Small intestine (tissue), 7 donors: Measurements from ENCODE around the gene NKG7. TPM values are rescaled to one million over a fixed set of nuclear protein-coding genes. Genes with fewer than 3 reads are reported as not detected.
"Not testable (repeated sequence)": the region's sequence is repeated elsewhere in the genome, so short reads cannot be mapped to it uniquely, and the experiment has no call there.

ENCODE experiments used
- DNase-seq, 2 donors: peaks; one replicate each; pipeline versions ENCODE4 v3.0.0 to v3.0.0-alpha.2; 2013
- FAIRE-seq: peaks from 2 replicates; lab custom pipeline; 2012; peaks lifted over from hg19 to GRCh38; lab: Jason Lieb, UNC
- H3K27ac ChIP-seq, 3 donors: one replicate each; pipeline ENCODE4 v1.5.1; 2013; ENCODE audit warnings: low read length in 2 of 3, mild to moderate bottlenecking in 2 of 3, control low read depth in 1 of 3, inconsistent platforms in 1 of 3, low read depth in 1 of 3, moderate library complexity in 1 of 3
- H3K27me3 ChIP-seq, 3 donors: one replicate each; pipeline ENCODE4 v1.6.1; 2013; ENCODE audit warnings: low read length in 3 of 3, inconsistent platforms in 1 of 3; ENCODE audit not compliant: control insufficient read depth in 3 of 3, insufficient read depth in 3 of 3
- H3K36me3 ChIP-seq, 3 donors: one replicate each; pipeline ENCODE4 v1.6.1; 2013; ENCODE audit warnings: low read length in 3 of 3, inconsistent platforms in 1 of 3, low read depth in 1 of 3, mild to moderate bottlenecking in 1 of 3, moderate library complexity in 1 of 3; ENCODE audit not compliant: control insufficient read depth in 3 of 3, insufficient read depth in 2 of 3
- H3K4me1 ChIP-seq, 3 donors: one replicate each; pipeline ENCODE4 v1.6.1; 2013; ENCODE audit warnings: low read length in 2 of 3, inconsistent platforms in 1 of 3, low read depth in 1 of 3, mild to moderate bottlenecking in 1 of 3, moderate library complexity in 1 of 3; ENCODE audit not compliant: control insufficient read depth in 3 of 3, insufficient read depth in 2 of 3
- H3K4me3 ChIP-seq, 3 donors: one replicate each; pipeline ENCODE4 v1.5.1; 2013; ENCODE audit warnings: low read length in 3 of 3, control low read depth in 1 of 3, inconsistent platforms in 1 of 3, low read depth in 1 of 3, mild to moderate bottlenecking in 1 of 3, moderate library complexity in 1 of 3
- H3K9me3 ChIP-seq, 2 donors: one replicate each; pipeline ENCODE4 v1.6.1; 2013; ENCODE audit warnings: low read depth in 1 of 2, low read length in 1 of 2; ENCODE audit not compliant: control insufficient read depth in 2 of 2, insufficient read depth in 1 of 2
- WGBS, 3 donors: extraction: QIAGEN DNeasy Blood & Tissue Kit; methylation state at CpG; one replicate each; pipeline ENCODE4 v1.1.7; 2013; 5-methylcytosine and 5-hydroxymethylcytosine counted together
- polyA plus RNA-seq, 4 donors: library from polyadenylated mRNA; stranded (reverse) in 3 of 4; unstranded in 1 of 4; fragments of 200-250 nt in 3 of 4; fragments of 120-200 nt in 1 of 4; gene quantifications; one replicate each; pipeline versions ENCODE4 v1.2.1 to v1.2.3, GENCODE V29; 2013
- donor health status: healthy with polysubstance abuse.
- donor health status: control.
- donor health status: control.
- donor health status: Bipolar disorder and iron deficiency.
- donor health status: healthy.

NKG7 gene
- polyA plus RNA-seq, 4 donors = 3.6 to 6.7 (median 5.5) TPM

DNA sequence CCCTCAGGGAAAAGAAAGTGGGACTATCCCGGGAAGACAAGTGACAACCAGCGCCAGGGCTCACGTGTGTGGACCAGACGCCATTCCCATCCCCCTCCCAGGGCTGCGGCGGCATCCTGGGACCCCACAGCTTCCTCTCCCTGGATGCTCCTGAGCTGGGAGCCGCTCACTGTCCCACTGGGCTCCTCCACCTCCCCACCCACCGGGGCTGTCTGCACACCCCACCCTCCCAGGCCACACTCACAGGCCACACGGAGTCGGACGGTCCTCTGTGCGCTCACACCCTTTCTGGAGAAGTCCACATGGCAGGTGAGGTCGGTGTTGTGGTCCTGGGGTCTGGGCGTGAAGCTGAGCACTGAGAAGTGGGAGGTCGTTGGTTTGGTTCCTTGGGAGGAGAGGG lies 44.0 kb upstream of the NKG7 start:
- H3K4me3 ChIP-seq, FAIRE-seq, H3K27ac ChIP-seq: not testable (repeated sequence)

DNA sequence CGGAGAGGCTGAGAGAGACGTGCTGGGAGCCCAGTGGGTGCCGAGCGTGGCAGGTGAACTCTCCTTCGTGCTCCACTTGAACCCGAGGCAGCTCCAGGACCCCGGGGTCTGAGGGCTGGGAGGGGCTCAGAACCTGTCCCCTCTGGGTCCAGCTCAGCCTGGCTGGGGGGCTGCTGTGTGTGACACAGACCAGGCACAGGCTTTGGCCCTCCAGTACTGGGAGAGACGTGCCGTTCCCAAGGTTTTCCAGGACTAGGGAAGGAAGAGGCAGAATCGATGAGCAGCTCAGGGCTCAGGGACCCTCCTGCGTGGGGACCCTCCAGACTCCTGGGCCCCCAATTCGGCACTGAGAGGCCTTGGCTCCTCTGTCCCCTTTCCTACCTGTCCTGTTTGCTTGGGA lies 42.7 kb upstream of the NKG7 start:
- WGBS, 3 donors = 79 to 86% (median 84%) methylated on average over 11 to 12 of the region's 12 CpGs
- Histone ChIP-seq H3K27ac (no peak overlapping the region), H3K36me3 (peaks cover 0 to 2% (median 0%) of the 10 kb centered on the region in 3 donors), H3K4me3 (no peak overlapping the region), H3K4me1 (no peaks in the 10 kb centered on the region), H3K9me3 (no peaks in the 10 kb centered on the region), H3K27me3 (peaks cover 0 to 1% (median 0%) of the 10 kb centered on the region in 3 donors)
- FAIRE-seq (no peak), DNase-seq (no peak)

More for the DNA sequence above, 44.0 kb upstream of the NKG7 start:
- not testable (repeated sequence) for H3K36me3 ChIP-seq, DNase-seq, H3K27me3 ChIP-seq, H3K9me3 ChIP-seq, H3K4me1 ChIP-seq
- 58 to 71% (median 65%) methylated on average over 12 to 15 of the region's 15 CpGs for WGBS, 3 donors

DNA sequence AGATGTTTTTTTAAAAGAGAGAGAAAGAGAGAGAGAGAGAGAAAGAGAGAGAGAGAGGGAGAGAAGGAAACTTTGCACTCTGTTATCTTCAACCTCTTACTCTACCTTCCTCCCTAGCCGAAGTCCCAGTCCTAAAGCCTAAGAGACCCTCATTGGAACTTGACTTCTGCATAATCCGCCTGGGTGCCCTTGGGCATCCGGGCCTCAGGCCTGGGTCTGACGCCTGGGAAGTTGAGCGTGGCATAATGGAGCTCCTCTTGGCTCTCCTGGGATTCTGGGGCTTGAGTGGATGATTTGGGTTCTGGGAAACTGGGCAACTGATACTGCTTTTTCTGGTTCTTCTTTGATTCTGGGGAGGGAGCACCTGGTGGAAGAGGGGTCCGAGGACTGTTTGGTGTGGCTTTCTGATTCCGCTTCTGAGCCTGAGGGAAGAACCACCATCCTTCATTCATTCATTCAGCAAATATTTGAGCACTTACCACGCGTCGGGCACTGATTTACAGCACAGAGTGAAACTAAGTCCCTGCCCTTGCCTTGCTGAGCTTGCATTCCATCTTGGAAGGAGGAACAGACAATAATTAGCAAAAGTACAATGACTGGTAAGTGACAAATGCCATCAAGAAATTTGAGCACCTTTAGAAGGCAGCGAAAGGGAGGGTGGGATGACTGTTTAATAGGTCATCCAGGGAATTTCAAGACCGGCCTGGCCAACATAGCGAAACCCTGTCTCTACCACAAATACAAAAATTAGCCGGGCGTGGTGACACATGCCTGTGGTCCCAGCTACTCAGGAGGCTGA lies 38.7 kb upstream of the NKG7 start:
- H3K27ac ChIP-seq = no peak overlapping the region
- 85 to 90% (median 87%) methylated on average over 15 of the region's 15 CpGs for WGBS, 3 donors
- no peaks in the 10 kb centered on the region for H3K9me3 ChIP-seq
- FAIRE-seq (no peak), DNase-seq (no peak)
- H3K4me1 ChIP-seq = no peaks in the 10 kb centered on the region
- H3K36me3 ChIP-seq = peaks cover 0 to 2% (median 0%) of the 10 kb centered on the region in 3 donors
- H3K27me3 ChIP-seq = no peaks in the 10 kb centered on the region
- H3K4me3 ChIP-seq = no peak overlapping the region

DNA sequence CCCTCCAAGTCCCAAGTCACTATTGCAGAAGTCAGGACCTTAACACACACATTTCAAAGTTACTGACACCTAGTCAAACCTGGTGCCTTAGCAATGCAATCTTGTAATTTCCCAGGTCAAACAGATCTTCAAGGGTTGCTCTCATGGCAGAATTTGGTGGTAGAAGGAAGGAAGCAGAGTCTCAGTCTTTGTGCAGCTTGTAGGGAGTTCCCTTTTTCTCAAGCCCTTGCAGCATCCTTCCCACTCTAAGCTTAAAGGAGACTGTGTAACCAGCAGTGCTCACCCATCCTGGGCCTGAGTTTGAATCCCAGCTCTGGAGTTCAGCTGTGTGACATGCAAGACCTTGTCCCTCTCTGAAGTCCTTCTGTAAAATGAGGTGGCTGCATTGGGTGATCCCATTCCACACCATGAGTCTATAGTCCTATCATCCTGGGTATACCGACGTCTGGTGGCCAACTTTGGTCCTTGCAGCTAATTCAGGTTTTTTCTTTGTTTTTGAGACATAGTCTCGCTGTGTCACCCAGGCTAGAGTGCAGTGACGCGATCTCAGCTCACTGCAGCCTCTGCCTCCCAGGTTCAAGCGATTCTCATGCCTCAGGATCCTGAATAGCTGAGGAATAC lies 35.2 kb upstream of the NKG7 start:
- Histone ChIP-seq H3K27me3 (no peaks in the 10 kb centered on the region), H3K4me1 (no peaks in the 10 kb centered on the region), H3K27ac (no peak overlapping the region), H3K9me3 (peaks cover 2 to 16% of the 10 kb centered on the region in 2 donors), H3K4me3 (no peak overlapping the region), H3K36me3 (peaks cover 0 to 8% (median 0%) of the 10 kb centered on the region in 3 donors)
- DNase-seq = peak; percentile 59 to 62
- WGBS, 3 donors = 21 to 34% (median 21%) methylated on average over 6 of the region's 6 CpGs
- no peak for FAIRE-seq

DNA sequence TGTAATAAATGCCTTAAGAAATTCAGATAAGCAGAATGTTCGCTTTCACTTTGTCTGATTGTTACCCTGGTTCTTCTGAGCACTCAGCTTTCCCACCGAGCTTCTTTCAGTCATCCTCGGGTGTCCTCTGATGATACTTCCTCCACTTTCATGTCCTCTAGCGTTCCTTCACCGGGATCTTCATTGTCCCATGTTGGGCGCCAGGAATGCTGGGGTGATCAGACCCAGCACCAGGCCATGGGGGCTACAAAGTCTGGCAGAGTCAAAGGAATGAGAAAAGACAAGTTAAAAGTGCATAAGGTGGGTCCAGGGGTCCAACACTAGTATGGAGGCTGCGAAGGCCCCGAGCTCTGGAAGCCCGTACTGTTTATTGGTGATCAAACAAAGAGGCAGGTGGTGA lies 29.7 kb upstream of the NKG7 start:
- no peak for DNase-seq
- Histone ChIP-seq H3K36me3 (peaks cover 0 to 6% (median 0%) of the 10 kb centered on the region in 3 donors), H3K27me3 (no peaks in the 10 kb centered on the region), H3K4me3 (no peak overlapping the region), H3K9me3 (peaks cover 5 to 27% of the 10 kb centered on the region in 2 donors), H3K27ac (no peak overlapping the region), H3K4me1 (no peaks in the 10 kb centered on the region)
- no peak for FAIRE-seq
- WGBS, 3 donors = 95 to 98% (median 96%) methylated on average over 9 of the region's 9 CpGs

GRCh38 chr19:51399936-51400335 lies 27.5 kb upstream of the NKG7 start:
- H3K36me3 ChIP-seq, H3K4me3 ChIP-seq, H3K27ac ChIP-seq, H3K27me3 ChIP-seq, FAIRE-seq, DNase-seq, H3K4me1 ChIP-seq: not testable (repeated sequence)
- peaks cover 5 to 27% of the 10 kb centered on the region in 2 donors for H3K9me3 ChIP-seq
- 86 to 90% (median 88%) methylated on average over 7 of the region's 7 CpGs for WGBS, 3 donors

- peaks cover 0 to 6% (median 0%) of the 10 kb centered on the region in 3 donors for H3K36me3 ChIP-seq
- H3K4me3 ChIP-seq = no peak overlapping the region
- no peak for FAIRE-seq
- H3K27me3 ChIP-seq = no peaks in the 10 kb centered on the region
- no peak for DNase-seq
- peaks cover 2 to 5% (median 3%) of the 10 kb centered on the region in 3 donors for H3K4me1 ChIP-seq
- 95% methylated on average over 5 of the region's 5 CpGs for WGBS, 3 donors
- H3K27ac ChIP-seq = no peak overlapping the region
- peaks cover 5 to 24% of the 10 kb centered on the region in 2 donors for H3K9me3 ChIP-seq
These were observed 26.8 kb upstream of the NKG7 start for GRCh38 chr19:51399231-51399630.

DNA sequence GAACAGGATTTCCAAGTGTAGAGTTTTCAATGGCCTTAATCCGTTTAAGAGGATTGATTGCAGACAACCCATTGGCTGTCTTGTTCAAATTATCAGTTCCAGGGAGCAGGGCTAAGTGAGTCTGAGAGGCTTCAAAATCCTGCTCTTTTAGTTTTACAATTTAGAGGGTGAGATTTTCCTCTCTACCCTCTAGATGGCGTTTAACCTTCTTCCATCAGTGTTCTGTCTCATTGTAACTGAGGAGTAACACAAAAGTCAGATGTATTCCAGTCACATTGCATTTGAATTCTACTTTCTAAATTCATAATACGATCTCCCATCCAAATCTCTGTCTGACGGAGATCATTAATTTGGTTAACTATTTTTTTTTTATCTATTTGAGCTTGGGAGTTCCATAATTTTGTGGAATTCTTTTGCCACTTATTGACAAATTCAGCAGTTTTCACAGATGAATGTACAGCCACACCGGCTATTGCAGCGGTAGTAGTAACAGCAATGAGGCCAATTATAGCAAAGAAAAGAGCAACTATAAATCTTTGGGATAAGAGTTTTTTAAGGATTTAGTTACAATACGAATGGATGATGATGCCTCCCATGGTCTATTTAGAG lies 25.7 kb upstream of the NKG7 start:
- FAIRE-seq = no peak

More for the DNA sequence above, 25.7 kb upstream of the NKG7 start:
- Histone ChIP-seq H3K4me1 (peaks cover 2 to 8% (median 3%) of the 10 kb centered on the region in 3 donors), H3K27ac (no peak overlapping the region), H3K9me3 (peaks cover 3 to 14% of the 10 kb centered on the region in 2 donors), H3K27me3 (no peaks in the 10 kb centered on the region), H3K4me3 (no peak overlapping the region), H3K36me3 (no peaks in the 10 kb centered on the region)
- 48 to 51% (median 50%) methylated on average over 7 of the region's 7 CpGs for WGBS, 3 donors
- peak in 1 of 2 donors; percentile 38 for DNase-seq
